ENCODE results near the gene ABCB8. TPM values are rescaled to one million over a fixed set of nuclear protein-coding genes. Genes with fewer than 3 reads are reported as not detected.
A peak's percentile ranks its signal among the peaks of the same experiment; 100 is the strongest.
"Not testable (repeated sequence)": the region's sequence is repeated elsewhere in the genome, so short reads cannot be mapped to it uniquely, and the experiment has no call there.

Gene ABCB8
- total and polyA plus RNA-seq, 4 donors: 23.1 to 69.4 (median 37.7) TPM

- Histone ChIP-seq H3K27me3 (ENCODE audit: control insufficient read depth, insufficient read depth, low read length) (peaks cover 10% of the 10 kb centered on the region), H3K4me1 (ENCODE audit: control insufficient read depth, insufficient read depth, low read length) (peaks cover 56% of the 10 kb centered on the region)
- not testable (repeated sequence) for H3K27ac ChIP-seq (ENCODE audit: low read depth, low read length)
Observed at GRCh38 chr7:151011616-151012015, 16.6 kb upstream of the ABCB8 start.

GRCh38 chr7:151012031-151012692 lies 16.1 kb upstream of the ABCB8 start:
- Histone ChIP-seq H3K4me3 (ENCODE audit: low read depth, low read length) (no peak overlapping the region), H3K27ac (ENCODE audit: low read depth, low read length) (no peak overlapping the region), H3K4me1 (ENCODE audit: control insufficient read depth, insufficient read depth, low read length) (peaks cover 56% of the 10 kb centered on the region), H3K9me3 (ENCODE audit: control insufficient read depth, insufficient read depth, low read length) (no peaks in the 10 kb centered on the region), H3K36me3 (ENCODE audit: control insufficient read depth, insufficient read depth, low read length) (peaks cover 12% of the 10 kb centered on the region), H3K27me3 (ENCODE audit: control insufficient read depth, insufficient read depth, low read length) (peaks cover 10% of the 10 kb centered on the region)
- no peak for DNase-seq (ENCODE audit: low read depth in 4 of 6, low spot score in 6 of 6)
- 93% methylated on average over 6 of the region's 6 CpGs for WGBS (ENCODE audit: insufficient coverage)

More at GRCh38 chr7:151011616-151012015, 16.6 kb upstream of the ABCB8 start:
- WGBS (ENCODE audit: insufficient coverage): 90% methylated on average over 7 of the region's 12 CpGs
- not testable (repeated sequence) for H3K9me3 ChIP-seq (ENCODE audit: control insufficient read depth, insufficient read depth, low read length); DNase-seq (ENCODE audit: low read depth in 4 of 6, low spot score in 6 of 6); H3K4me3 ChIP-seq (ENCODE audit: low read depth, low read length)
- peaks cover 16% of the 10 kb centered on the region for H3K36me3 ChIP-seq (ENCODE audit: control insufficient read depth, insufficient read depth, low read length)

GRCh38 chr7:151012911-151013347 lies 15.3 kb upstream of the ABCB8 start:
- H3K27me3 ChIP-seq (ENCODE audit: control insufficient read depth, insufficient read depth, low read length): peaks cover 11% of the 10 kb centered on the region
- peak overlapping the region; percentile 40 for H3K4me3 ChIP-seq (ENCODE audit: low read depth, low read length)
- 10% methylated on average over 22 of the region's 23 CpGs for WGBS (ENCODE audit: insufficient coverage)
- DNase-seq (ENCODE audit: low read depth in 4 of 6, low spot score in 6 of 6): peak in 2 of 6 donors; percentile 69 to 87
- H3K9me3 ChIP-seq (ENCODE audit: control insufficient read depth, insufficient read depth, low read length): no peaks in the 10 kb centered on the region
- H3K27ac ChIP-seq (ENCODE audit: low read depth, low read length): peak overlapping the region; percentile 47
- H3K36me3 ChIP-seq (ENCODE audit: control insufficient read depth, insufficient read depth, low read length): peaks cover 9% of the 10 kb centered on the region
- H3K4me1 ChIP-seq (ENCODE audit: control insufficient read depth, insufficient read depth, low read length): peaks cover 57% of the 10 kb centered on the region

- Histone ChIP-seq H3K27me3 (ENCODE audit: control insufficient read depth, insufficient read depth, low read length) (peaks cover 15% of the 10 kb centered on the region), H3K4me1 (ENCODE audit: control insufficient read depth, insufficient read depth, low read length) (peaks cover 58% of the 10 kb centered on the region), H3K9me3 (ENCODE audit: control insufficient read depth, insufficient read depth, low read length) (no peaks in the 10 kb centered on the region), H3K36me3 (ENCODE audit: control insufficient read depth, insufficient read depth, low read length) (peaks cover 9% of the 10 kb centered on the region), H3K4me3 (ENCODE audit: low read depth, low read length) (peak overlapping the region; percentile 40), H3K27ac (ENCODE audit: low read depth, low read length) (peak overlapping the region; percentile 47)
- WGBS (ENCODE audit: insufficient coverage): under 1% methylated on average over 20 of the region's 26 CpGs
- DNase-seq (ENCODE audit: low read depth in 4 of 6, low spot score in 6 of 6): no peak
Observed at GRCh38 chr7:151013356-151013732, 14.9 kb upstream of the ABCB8 start.

GRCh38 chr7:151013733-151014497 lies 14.3 kb upstream of the ABCB8 start:
- peaks cover 56% of the 10 kb centered on the region for H3K4me1 ChIP-seq (ENCODE audit: control insufficient read depth, insufficient read depth, low read length)
- peak overlapping the region; percentile 61 for H3K27ac ChIP-seq (ENCODE audit: low read depth, low read length)
- peak overlapping the region; percentile 40 for H3K4me3 ChIP-seq (ENCODE audit: low read depth, low read length)
- peak in 5 of 6 donors; percentile 76 to 98 (median 90) for DNase-seq (ENCODE audit: low read depth in 4 of 6, low spot score in 6 of 6)
- H3K36me3 ChIP-seq (ENCODE audit: control insufficient read depth, insufficient read depth, low read length): peaks cover 9% of the 10 kb centered on the region
- peaks cover 18% of the 10 kb centered on the region for H3K27me3 ChIP-seq (ENCODE audit: control insufficient read depth, insufficient read depth, low read length)
- H3K9me3 ChIP-seq (ENCODE audit: control insufficient read depth, insufficient read depth, low read length): no peaks in the 10 kb centered on the region
- 3% methylated on average over 52 of the region's 55 CpGs for WGBS (ENCODE audit: insufficient coverage)

GRCh38 chr7:151014950-151015349 lies 13.3 kb upstream of the ABCB8 start:
- no peaks in the 10 kb centered on the region for H3K9me3 ChIP-seq (ENCODE audit: control insufficient read depth, insufficient read depth, low read length)
- no peak overlapping the region for H3K4me3 ChIP-seq (ENCODE audit: low read depth, low read length)
- H3K27me3 ChIP-seq (ENCODE audit: control insufficient read depth, insufficient read depth, low read length): peaks cover 28% of the 10 kb centered on the region
- no peak for DNase-seq (ENCODE audit: low read depth in 4 of 6, low spot score in 6 of 6)
- no peak overlapping the region for H3K27ac ChIP-seq (ENCODE audit: low read depth, low read length)
- H3K36me3 ChIP-seq (ENCODE audit: control insufficient read depth, insufficient read depth, low read length): peaks cover 8% of the 10 kb centered on the region
- WGBS (ENCODE audit: insufficient coverage): 78% methylated on average over 8 of the region's 8 CpGs
- peaks cover 57% of the 10 kb centered on the region for H3K4me1 ChIP-seq (ENCODE audit: control insufficient read depth, insufficient read depth, low read length)

- Histone ChIP-seq H3K27me3 (ENCODE audit: control insufficient read depth, insufficient read depth, low read length) (peaks cover 38% of the 10 kb centered on the region), H3K4me3 (ENCODE audit: low read depth, low read length) (no peak overlapping the region), H3K9me3 (ENCODE audit: control insufficient read depth, insufficient read depth, low read length) (no peaks in the 10 kb centered on the region), H3K4me1 (ENCODE audit: control insufficient read depth, insufficient read depth, low read length) (peaks cover 52% of the 10 kb centered on the region), H3K27ac (ENCODE audit: low read depth, low read length) (no peak overlapping the region), H3K36me3 (ENCODE audit: control insufficient read depth, insufficient read depth, low read length) (peaks cover 7% of the 10 kb centered on the region)
- no peak for DNase-seq (ENCODE audit: low read depth in 4 of 6, low spot score in 6 of 6)
- WGBS (ENCODE audit: insufficient coverage): 100% methylated on average over 4 of the region's 5 CpGs
Observed at GRCh38 chr7:151015967-151016366, 12.3 kb upstream of the ABCB8 start.

- peaks cover 38% of the 10 kb centered on the region for H3K27me3 ChIP-seq (ENCODE audit: control insufficient read depth, insufficient read depth, low read length)
- peaks cover 7% of the 10 kb centered on the region for H3K36me3 ChIP-seq (ENCODE audit: control insufficient read depth, insufficient read depth, low read length)
- no peak overlapping the region for H3K27ac ChIP-seq (ENCODE audit: low read depth, low read length)
- DNase-seq (ENCODE audit: low read depth in 4 of 6, low spot score in 6 of 6): no peak
- peaks cover 52% of the 10 kb centered on the region for H3K4me1 ChIP-seq (ENCODE audit: control insufficient read depth, insufficient read depth, low read length)
- H3K4me3 ChIP-seq (ENCODE audit: low read depth, low read length): no peak overlapping the region
- WGBS (ENCODE audit: insufficient coverage): 89% methylated on average over 7 of the region's 8 CpGs
- H3K9me3 ChIP-seq (ENCODE audit: control insufficient read depth, insufficient read depth, low read length): no peaks in the 10 kb centered on the region
Observed at GRCh38 chr7:151016505-151016904, 11.7 kb upstream of the ABCB8 start.

- WGBS (ENCODE audit: insufficient coverage): 81% methylated on average over 15 of the region's 15 CpGs
- DNase-seq (ENCODE audit: low read depth in 4 of 6, low spot score in 6 of 6): no peak
- H3K27ac ChIP-seq (ENCODE audit: low read depth, low read length): no peak overlapping the region
- peaks cover 52% of the 10 kb centered on the region for H3K4me1 ChIP-seq (ENCODE audit: control insufficient read depth, insufficient read depth, low read length)
- H3K4me3 ChIP-seq (ENCODE audit: low read depth, low read length): no peak overlapping the region
- peaks cover 38% of the 10 kb centered on the region for H3K27me3 ChIP-seq (ENCODE audit: control insufficient read depth, insufficient read depth, low read length)
- H3K36me3 ChIP-seq (ENCODE audit: control insufficient read depth, insufficient read depth, low read length): peaks cover 7% of the 10 kb centered on the region
- no peaks in the 10 kb centered on the region for H3K9me3 ChIP-seq (ENCODE audit: control insufficient read depth, insufficient read depth, low read length)
Observed at GRCh38 chr7:151016942-151017341, 11.3 kb upstream of the ABCB8 start.

All from spinal cord (tissue), 10 donors.